ENCODE results near the gene TOP3B. TPM values are rescaled to one million over a fixed set of nuclear protein-coding genes. Genes with fewer than 3 reads are reported as not detected.

TOP3B gene
- total RNA-seq, 4 donors from 2014 or later, result 8.9 to 24.9 (median 18.6) TPM

- no peak for ATAC-seq
- H3K4me1 ChIP-seq, result peaks cover 0 to 89% (median 66%) of the 10 kb centered on the region in 3 donors
- WGBS, 2 donors (ENCODE audit: low coverage in 1 of 2), result 60% methylated on average over 1 of the region's 11 CpGs; no CpG with 5 or more reads in 1 of the 2 donors
- H3K9me3 ChIP-seq, result no peaks in the 10 kb centered on the region
- H3K4me3 ChIP-seq, result peak overlapping the region in 1 of 2 donors; percentile 63
- TF ChIP-seq CTCF (IDR thresholded peaks at IDR 0.05) (no peak), POLR2AphosphoS5 (IDR thresholded peaks at IDR 0.05) (no peak), EP300 (IDR thresholded peaks at IDR 0.05) (no peak), POLR2A (IDR thresholded peaks at IDR 0.05) (no peak)
- no peaks in the 10 kb centered on the region for H3K27me3 ChIP-seq
- H3K36me3 ChIP-seq, result peaks cover 0 to 28% of the 10 kb centered on the region in 2 donors
- peak overlapping the region; percentile 10 to 97 (median 94) for H3K27ac ChIP-seq
Measured at GRCh38 chr22:21938906-21939305, 43.7 kb downstream of the TOP3B start.

GRCh38 chr22:21938071-21938822, 44.3 kb downstream of the TOP3B start:
- H3K4me1 ChIP-seq, result peaks cover 0 to 83% (median 60%) of the 10 kb centered on the region in 3 donors
- WGBS, 2 donors (ENCODE audit: low coverage in 1 of 2), result 0 to 2% methylated on average over 11 to 17 of the region's 42 CpGs
- peak overlapping the region; percentile 85 to 97 (median 94) for H3K27ac ChIP-seq
- H3K9me3 ChIP-seq, result no peaks in the 10 kb centered on the region
- peak; percentile 89 for ATAC-seq
- no peak for TF ChIP-seq EP300 (IDR thresholded peaks at IDR 0.05)
- peak; percentile 58 for TF ChIP-seq POLR2AphosphoS5 (IDR thresholded peaks at IDR 0.05)
- TF ChIP-seq CTCF (IDR thresholded peaks at IDR 0.05), result peak in 3 of 4 experiments; percentile 92 to 100 (median 100)
- peak in 1 of 2 donors; percentile 55 for TF ChIP-seq POLR2A (IDR thresholded peaks at IDR 0.05)
- H3K36me3 ChIP-seq, result peaks cover 0 to 29% of the 10 kb centered on the region in 2 donors
- H3K27me3 ChIP-seq, result no peaks in the 10 kb centered on the region
- peak overlapping the region; percentile 59 to 63 for H3K4me3 ChIP-seq

- 0% methylated on average over 3 of the region's 8 CpGs; no CpG with 5 or more reads in 1 of the 2 donors for WGBS, 2 donors (ENCODE audit: low coverage in 1 of 2)
- H3K4me1 ChIP-seq, result peaks cover 0 to 78% (median 55%) of the 10 kb centered on the region in 3 donors
- peaks cover 0 to 34% of the 10 kb centered on the region in 2 donors for H3K36me3 ChIP-seq
- peak overlapping the region; percentile 85 to 97 (median 94) for H3K27ac ChIP-seq
- no peak for TF ChIP-seq POLR2AphosphoS5 (IDR thresholded peaks at IDR 0.05)
- no peak for TF ChIP-seq EP300 (IDR thresholded peaks at IDR 0.05)
- no peak for TF ChIP-seq POLR2A (IDR thresholded peaks at IDR 0.05)
- TF ChIP-seq CTCF (IDR thresholded peaks at IDR 0.05), result no peak
- ATAC-seq, result peak; percentile 70
- peak overlapping the region in 1 of 2 donors; percentile 63 for H3K4me3 ChIP-seq
- no peaks in the 10 kb centered on the region for H3K27me3 ChIP-seq
- H3K9me3 ChIP-seq, result no peaks in the 10 kb centered on the region
Measured at GRCh38 chr22:21937821-21938070, 44.8 kb downstream of the TOP3B start.

- ATAC-seq, result no peak
- H3K4me1 ChIP-seq, result peaks cover 0 to 73% (median 50%) of the 10 kb centered on the region in 3 donors
- WGBS, 2 donors (ENCODE audit: low coverage in 1 of 2), result 20 to 100% methylated on average over 1 of the region's 20 CpGs
Measured at GRCh38 chr22:21937041-21937820, 45.4 kb downstream of the TOP3B start.

More at GRCh38 chr22:21937041-21937820, 45.4 kb downstream of the TOP3B start:
- TF ChIP-seq CTCF (IDR thresholded peaks at IDR 0.05) (no peak), POLR2A (IDR thresholded peaks at IDR 0.05) (no peak), EP300 (IDR thresholded peaks at IDR 0.05) (no peak), POLR2AphosphoS5 (IDR thresholded peaks at IDR 0.05) (no peak)
- Histone ChIP-seq H3K27ac (peak overlapping the region; percentile 85 to 97 (median 94)), H3K9me3 (no peaks in the 10 kb centered on the region), H3K36me3 (peaks cover 0 to 39% of the 10 kb centered on the region in 2 donors), H3K4me3 (peak overlapping the region in 1 of 2 donors; percentile 63), H3K27me3 (no peaks in the 10 kb centered on the region)
